OCI-LY1 (cell line): ENCODE data around the gene ITGAX.
"Not testable (repeated sequence)": the region's sequence is repeated elsewhere in the genome, so short reads cannot be mapped to it uniquely, and the experiment has no call there.

ENCODE experiments used
- H2AFZ ChIP-seq: fragments of 200-600 bp; sonication (generic), shearing (Covaris generic); 2 replicates; pipeline ENCODE4 v1.6.0; 2014; ENCODE audit warnings: antibody characterized with exemption, mild to moderate bottlenecking, low read length
- H3F3A ChIP-seq: fragments of 200-600 bp; sonication (generic), shearing (Covaris generic); 2 replicates; pipeline ENCODE4 v1.6.0; 2014; ENCODE audit warnings: mild to moderate bottlenecking, antibody characterized with exemption, low read length, moderate library complexity; ENCODE audit not compliant: insufficient read depth
- H3K27ac ChIP-seq: fragments of 200-600 bp; sonication (generic); 2 replicates; pipeline ENCODE4 v1.5.1; 2014; ENCODE audit warnings: low read length, mixed run types, mild to moderate bottlenecking, low read depth; ENCODE audit not compliant: poor library complexity, severe bottlenecking
- H3K27me3 ChIP-seq: fragments of 200-600 bp; sonication (generic); 2 replicates; pipeline ENCODE4 v1.6.0; 2014; ENCODE audit warnings: antibody characterized with exemption, mild to moderate bottlenecking, low read length, moderate library complexity; ENCODE audit not compliant: insufficient read depth
- H3K36me3 ChIP-seq: fragments of 200-600 bp; sonication (generic); 2 replicates; pipeline ENCODE4 v1.6.1; 2014; ENCODE audit warnings: mild to moderate bottlenecking, antibody characterized with exemption, low read length, moderate library complexity, mixed read lengths; ENCODE audit not compliant: insufficient read depth
- H3K4me1 ChIP-seq: fragments of 200-600 bp; sonication (generic); 2 replicates; pipeline ENCODE4 v1.5.1; 2014; ENCODE audit warnings: mild to moderate bottlenecking, low read length, moderate library complexity; ENCODE audit not compliant: insufficient read depth, severe bottlenecking
- H3K4me2 ChIP-seq: fragments of 200-600 bp; sonication (generic), shearing (Covaris generic); 2 replicates; pipeline ENCODE4 v1.6.1; 2014; ENCODE audit warnings: low read length
- H3K4me3 ChIP-seq: fragments of 200-600 bp; sonication (generic); 2 replicates; pipeline ENCODE4 v1.5.1; 2014; ENCODE audit warnings: low read length, low read depth, mild to moderate bottlenecking, mixed read lengths; ENCODE audit not compliant: poor library complexity, severe bottlenecking
- H3K79me2 ChIP-seq: fragments of 200-600 bp; shearing (Covaris generic); 2 replicates; pipeline ENCODE4 v1.6.1; 2016; ENCODE audit warnings: mixed run types, low read length, mixed read lengths; ENCODE audit not compliant: insufficient read depth
- H3K9ac ChIP-seq: fragments of 200-600 bp; sonication (generic), shearing (Covaris generic); 2 replicates; pipeline ENCODE4 v1.6.1; 2014; ENCODE audit warnings: mild to moderate bottlenecking, low read length, mixed read lengths
- H3K9me2 ChIP-seq: fragments of 200-600 bp; sonication (generic), shearing (Covaris generic); 2 replicates; pipeline ENCODE4 v1.6.1; 2014; ENCODE audit warnings: low read depth, mild to moderate bottlenecking, low read length, mixed read lengths
- H3K9me3 ChIP-seq: fragments of 200-600 bp; shearing (Covaris generic); 2 replicates; pipeline ENCODE4 v1.6.1; 2014; ENCODE audit warnings: low read length, mixed read lengths
- H4K20me1 ChIP-seq: fragments of 200-600 bp; sonication (generic), shearing (Covaris generic); 2 replicates; pipeline ENCODE4 v1.6.0; 2016; ENCODE audit warnings: mild to moderate bottlenecking, low read length; ENCODE audit not compliant: insufficient read depth
- CTCF ChIP-seq: fragments of 200-600 bp; sonication (generic), shearing (Covaris generic); IDR thresholded peaks from 2 replicates; pipeline ENCODE4 v1.5.1; 2017; ENCODE audit warnings: mild to moderate bottlenecking, antibody characterized with exemption, low read length, moderate library complexity, mixed read lengths
- EZH2 ChIP-seq: fragments of 200-600 bp; sonication (generic), shearing (Covaris generic); IDR thresholded peaks from 2 replicates; pipeline ENCODE4 v1.8.0; 2017; ENCODE audit warnings: borderline replicate concordance, mixed run types, mild to moderate bottlenecking, antibody characterized with exemption, low read length, moderate library complexity, mixed read lengths

ITGAX gene

DNA sequence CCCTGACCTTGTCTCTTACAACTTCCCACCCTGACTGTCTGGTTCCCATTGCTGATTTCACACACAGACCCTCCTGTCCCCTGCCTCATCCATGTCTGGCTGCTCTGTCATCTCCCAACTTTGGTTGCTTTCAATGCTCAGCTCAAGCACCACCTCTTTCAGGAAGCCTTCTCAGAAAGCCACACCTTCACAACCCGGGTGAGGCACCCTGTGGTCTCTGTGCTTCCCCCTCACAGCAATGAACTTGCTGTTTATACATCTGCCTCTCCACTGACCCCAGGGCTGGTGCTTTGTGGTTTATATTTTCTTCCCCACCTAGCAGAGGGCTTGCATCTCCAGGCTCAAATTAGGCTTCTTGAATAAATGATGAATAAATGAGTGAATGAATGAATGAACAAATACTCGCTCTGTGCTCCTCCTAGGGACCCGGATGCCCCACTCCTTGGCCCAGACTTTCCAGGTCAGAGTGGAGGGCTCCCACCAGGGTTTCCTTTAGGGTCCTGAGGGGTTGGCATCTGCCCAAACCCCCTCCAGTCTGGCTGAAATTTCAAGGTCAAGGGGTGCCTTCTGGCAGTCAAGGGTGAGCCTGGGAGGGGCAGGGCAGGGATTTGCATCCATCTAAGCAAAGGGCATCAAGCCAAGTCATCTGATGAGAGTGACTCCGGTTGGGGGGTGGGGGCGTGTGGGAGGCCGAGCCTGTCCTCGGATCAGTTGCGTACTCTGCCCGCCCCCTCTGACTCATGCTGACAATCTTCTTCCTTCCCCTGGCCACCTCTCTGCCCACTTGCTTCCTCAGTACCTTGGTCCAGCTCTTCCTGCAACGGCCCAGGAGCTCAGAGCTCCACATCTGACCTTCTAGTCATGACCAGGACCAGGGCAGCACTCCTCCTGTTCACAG, at the start of gene ITGAX:
Gene ITGAX (plus strand): TSS at position 783 of the 898 bp plus-strand sequence. CDS start 79 bp downstream, at position 862.
- H3K9ac ChIP-seq, result no peak within 1 kb of the TSS
- no peak within 1 kb of the TSS for H3K4me3 ChIP-seq
- no peaks in the 10 kb centered on the region for H3K9me3 ChIP-seq
- H3K4me2 ChIP-seq, result no peak within 1 kb of the TSS
- H3F3A ChIP-seq, result no peaks in the 10 kb centered on the region
- no peaks in the 10 kb centered on the region for H3K36me3 ChIP-seq
- TF ChIP-seq EZH2 (no peak), CTCF (no peak)
- H2AFZ ChIP-seq, result no peak within 1 kb of the TSS
- no peaks in the 10 kb centered on the region for H3K79me2 ChIP-seq
- no peaks in the 10 kb centered on the region for H4K20me1 ChIP-seq
- H3K9me2 ChIP-seq, result no peaks in the 10 kb centered on the region
- H3K27ac ChIP-seq, result no peak within 1 kb of the TSS
- 0 out of 2 replicates have a peak, but pooled peaks cover 7% of the 10 kb centered on the region for H3K27me3 ChIP-seq
- H3K4me1 ChIP-seq, result no peaks in the 10 kb centered on the region

GRCh38 chr16:31305219-31305618, 49.8 kb upstream of the ITGAX start:
- Histone ChIP-seq H3K4me3 (no peak overlapping the region), H3K79me2 (no peaks in the 10 kb centered on the region), H2AFZ (no peak overlapping the region), H3K9ac (no peak overlapping the region), H3K9me3 (no peaks in the 10 kb centered on the region), H4K20me1 (no peaks in the 10 kb centered on the region), H3K4me2 (no peak overlapping the region), H3K27ac (no peak overlapping the region), H3K27me3 (no peaks in the 10 kb centered on the region), H3K36me3 (no peaks in the 10 kb centered on the region), H3K9me2 (no peaks in the 10 kb centered on the region), H3K4me1 (no peaks in the 10 kb centered on the region), H3F3A (no peaks in the 10 kb centered on the region)
- TF ChIP-seq EZH2 (no peak), CTCF (no peak)

- not testable (repeated sequence) for H3K9me2 ChIP-seq, H3K27ac ChIP-seq, H3K4me1 ChIP-seq, H3K9me3 ChIP-seq, H3K4me3 ChIP-seq, H3K9ac ChIP-seq, H3K79me2 ChIP-seq, H3K27me3 ChIP-seq, H4K20me1 ChIP-seq, H3F3A ChIP-seq, H3K4me2 ChIP-seq, H2AFZ ChIP-seq, H3K36me3 ChIP-seq
Measured at GRCh38 chr16:31308381-31308780, 46.6 kb upstream of the ITGAX start.
